ENCODE data around the gene ICA1L.

DNA sequence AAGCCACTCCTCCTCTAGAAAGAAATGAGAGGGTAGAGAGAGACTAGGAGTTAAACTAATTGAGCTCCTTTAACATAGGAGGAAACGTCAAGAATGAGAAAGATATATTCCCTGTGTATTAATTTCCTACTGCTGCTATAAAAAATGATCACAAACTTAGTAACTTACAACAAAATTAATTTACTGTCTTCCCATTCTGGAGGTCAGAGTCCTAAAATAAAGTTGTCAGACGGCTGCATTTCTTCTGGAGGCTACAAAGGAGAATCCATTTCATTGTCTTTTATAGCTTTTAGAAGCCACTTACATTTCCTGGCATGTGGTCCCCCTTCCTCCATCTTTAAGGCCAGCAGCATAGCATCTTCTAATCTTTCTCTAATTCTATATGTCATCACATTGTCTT is 26.9 kb downstream of the ICA1L start:
- TF ChIP-seq GATA2 (CRISPR knock-in tag; IDR thresholded peaks at IDR 0.05) (no peak), EP300 (IDR thresholded peaks at IDR 0.05; ENCODE audit: borderline replicate concordance in 1 of 2, low read depth in 1 of 2, low read length in 1 of 2) (no peak), POLR2AphosphoS5 (IDR thresholded peaks at IDR 0.05; ENCODE audit: low read depth, low read length) (no peak), NRF1 (IDR thresholded peaks at IDR 0.05; ENCODE audit: low read depth, low read length) (no peak), YY1 (IDR thresholded peaks at IDR 0.05; ENCODE audit: low read depth) (no peak)
- TF ChIP-seq, protein P1, sequence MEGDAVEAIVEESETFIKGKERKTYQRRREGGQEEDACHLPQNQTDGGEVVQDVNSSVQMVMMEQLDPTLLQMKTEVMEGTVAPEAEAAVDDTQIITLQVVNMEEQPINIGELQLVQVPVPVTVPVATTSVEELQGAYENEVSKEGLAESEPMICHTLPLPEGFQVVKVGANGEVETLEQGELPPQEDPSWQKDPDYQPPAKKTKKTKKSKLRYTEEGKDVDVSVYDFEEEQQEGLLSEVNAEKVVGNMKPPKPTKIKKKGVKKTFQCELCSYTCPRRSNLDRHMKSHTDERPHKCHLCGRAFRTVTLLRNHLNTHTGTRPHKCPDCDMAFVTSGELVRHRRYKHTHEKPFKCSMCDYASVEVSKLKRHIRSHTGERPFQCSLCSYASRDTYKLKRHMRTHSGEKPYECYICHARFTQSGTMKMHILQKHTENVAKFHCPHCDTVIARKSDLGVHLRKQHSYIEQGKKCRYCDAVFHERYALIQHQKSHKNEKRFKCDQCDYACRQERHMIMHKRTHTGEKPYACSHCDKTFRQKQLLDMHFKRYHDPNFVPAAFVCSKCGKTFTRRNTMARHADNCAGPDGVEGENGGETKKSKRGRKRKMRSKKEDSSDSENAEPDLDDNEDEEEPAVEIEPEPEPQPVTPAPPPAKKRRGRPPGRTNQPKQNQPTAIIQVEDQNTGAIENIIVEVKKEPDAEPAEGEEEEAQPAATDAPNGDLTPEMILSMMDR (IDR thresholded peaks at IDR 0.05): no peak
- TF ChIP-seq, protein P2, sequence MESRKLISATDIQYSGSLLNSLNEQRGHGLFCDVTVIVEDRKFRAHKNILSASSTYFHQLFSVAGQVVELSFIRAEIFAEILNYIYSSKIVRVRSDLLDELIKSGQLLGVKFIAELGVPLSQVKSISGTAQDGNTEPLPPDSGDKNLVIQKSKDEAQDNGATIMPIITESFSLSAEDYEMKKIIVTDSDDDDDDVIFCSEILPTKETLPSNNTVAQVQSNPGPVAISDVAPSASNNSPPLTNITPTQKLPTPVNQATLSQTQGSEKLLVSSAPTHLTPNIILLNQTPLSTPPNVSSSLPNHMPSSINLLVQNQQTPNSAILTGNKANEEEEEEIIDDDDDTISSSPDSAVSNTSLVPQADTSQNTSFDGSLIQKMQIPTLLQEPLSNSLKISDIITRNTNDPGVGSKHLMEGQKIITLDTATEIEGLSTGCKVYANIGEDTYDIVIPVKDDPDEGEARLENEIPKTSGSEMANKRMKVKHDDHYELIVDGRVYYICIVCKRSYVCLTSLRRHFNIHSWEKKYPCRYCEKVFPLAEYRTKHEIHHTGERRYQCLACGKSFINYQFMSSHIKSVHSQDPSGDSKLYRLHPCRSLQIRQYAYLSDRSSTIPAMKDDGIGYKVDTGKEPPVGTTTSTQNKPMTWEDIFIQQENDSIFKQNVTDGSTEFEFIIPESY (IDR thresholded peaks at IDR 0.05; ENCODE audit: borderline replicate concordance, low read depth): no peak
- TF ChIP-seq, protein P3, sequence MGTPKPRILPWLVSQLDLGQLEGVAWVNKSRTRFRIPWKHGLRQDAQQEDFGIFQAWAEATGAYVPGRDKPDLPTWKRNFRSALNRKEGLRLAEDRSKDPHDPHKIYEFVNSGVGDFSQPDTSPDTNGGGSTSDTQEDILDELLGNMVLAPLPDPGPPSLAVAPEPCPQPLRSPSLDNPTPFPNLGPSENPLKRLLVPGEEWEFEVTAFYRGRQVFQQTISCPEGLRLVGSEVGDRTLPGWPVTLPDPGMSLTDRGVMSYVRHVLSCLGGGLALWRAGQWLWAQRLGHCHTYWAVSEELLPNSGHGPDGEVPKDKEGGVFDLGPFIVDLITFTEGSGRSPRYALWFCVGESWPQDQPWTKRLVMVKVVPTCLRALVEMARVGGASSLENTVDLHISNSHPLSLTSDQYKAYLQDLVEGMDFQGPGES (IDR thresholded peaks at IDR 0.05; ENCODE audit: low read depth, low read length): no peak
